GM21529 (cell line): ENCODE data around the gene ZRANB3.
"Not testable (repeated sequence)": the region's sequence is repeated elsewhere in the genome, so short reads cannot be mapped to it uniquely, and the experiment has no call there.

Source experiments
- ATAC-seq: cut with Tn5 transposase; IDR thresholded peaks from one replicate; pipeline ENCODE4 v1.9.1; 2021; ENCODE audit not compliant: unreplicated experiment

ZRANB3 gene

GRCh38 chr2:135530313-135531230 lies at the start of gene ZRANB3:
Gene ZRANB3 (minus strand): TSS chr2:135531218.
- ATAC-seq, result peak; percentile 65

- ATAC-seq, result no peak
These were observed 42.6 kb upstream of the ZRANB3 start for GRCh38 chr2:135573620-135574019.

GRCh38 chr2:135570884-135571283 lies 39.9 kb upstream of the ZRANB3 start:
- ATAC-seq, result no peak

- no peak for ATAC-seq
These were observed 32.8 kb upstream of the ZRANB3 start for GRCh38 chr2:135563793-135564192.

- ATAC-seq, result no peak
These were observed 30.9 kb upstream of the ZRANB3 start for GRCh38 chr2:135561925-135562324.

GRCh38 chr2:135557530-135557929 lies 26.5 kb upstream of the ZRANB3 start:
- ATAC-seq, result no peak

- no peak for ATAC-seq
These were observed 24.3 kb upstream of the ZRANB3 start for GRCh38 chr2:135555311-135555710.

GRCh38 chr2:135552887-135553286 lies 21.9 kb upstream of the ZRANB3 start:
- ATAC-seq, result no peak

GRCh38 chr2:135551356-135551755 lies 20.3 kb upstream of the ZRANB3 start:
- no peak for ATAC-seq

- no peak for ATAC-seq
These were observed 16.3 kb upstream of the ZRANB3 start for GRCh38 chr2:135547311-135547710.

- no peak for ATAC-seq
These were observed 15.4 kb upstream of the ZRANB3 start for GRCh38 chr2:135546436-135546835.

- not testable (repeated sequence) for ATAC-seq
These were observed 2.5 kb upstream of the ZRANB3 start for GRCh38 chr2:135533545-135533944.

GRCh38 chr2:135532581-135532980 lies 1.6 kb upstream of the ZRANB3 start:
- no peak for ATAC-seq

- peak; percentile 78 for ATAC-seq
These were observed 496 bp upstream of the ZRANB3 start, which contains the start of gene R3HDM1 for GRCh38 chr2:135531231-135532197. Gene R3HDM1 (plus strand): TSS chr2:135531484. CDS start chr2:135604846, 73,362 bp downstream.

GRCh38 chr2:135528006-135528405 lies 3.0 kb downstream of the ZRANB3 start:
- no peak for ATAC-seq

GRCh38 chr2:135525786-135526185 lies 5.2 kb downstream of the ZRANB3 start:
- ATAC-seq, result no peak

- ATAC-seq, result no peak
These were observed 18.9 kb downstream of the ZRANB3 start for GRCh38 chr2:135512099-135512498.

GRCh38 chr2:135510577-135510976 lies 20.4 kb downstream of the ZRANB3 start:
- ATAC-seq, result no peak

- no peak for ATAC-seq
These were observed 26.2 kb downstream of the ZRANB3 start for GRCh38 chr2:135504811-135505210.

- ATAC-seq, result not testable (repeated sequence)
These were observed 32.4 kb downstream of the ZRANB3 start for GRCh38 chr2:135498588-135498987.

GRCh38 chr2:135494917-135495316 lies 36.1 kb downstream of the ZRANB3 start:
- ATAC-seq, result no peak
